GM19467 (cell line): ENCODE data around the gene PSPC1.
"Not testable (repeated sequence)": the region's sequence is repeated elsewhere in the genome, so short reads cannot be mapped to it uniquely, and the experiment has no call there.

Source experiments
- ATAC-seq: cut with Tn5 transposase; IDR thresholded peaks from one replicate; pipeline ENCODE4 v1.9.1; 2021; ENCODE audit warnings: mild to moderate bottlenecking, moderate library complexity; ENCODE audit not compliant: unreplicated experiment

The PSPC1 gene, protein sequence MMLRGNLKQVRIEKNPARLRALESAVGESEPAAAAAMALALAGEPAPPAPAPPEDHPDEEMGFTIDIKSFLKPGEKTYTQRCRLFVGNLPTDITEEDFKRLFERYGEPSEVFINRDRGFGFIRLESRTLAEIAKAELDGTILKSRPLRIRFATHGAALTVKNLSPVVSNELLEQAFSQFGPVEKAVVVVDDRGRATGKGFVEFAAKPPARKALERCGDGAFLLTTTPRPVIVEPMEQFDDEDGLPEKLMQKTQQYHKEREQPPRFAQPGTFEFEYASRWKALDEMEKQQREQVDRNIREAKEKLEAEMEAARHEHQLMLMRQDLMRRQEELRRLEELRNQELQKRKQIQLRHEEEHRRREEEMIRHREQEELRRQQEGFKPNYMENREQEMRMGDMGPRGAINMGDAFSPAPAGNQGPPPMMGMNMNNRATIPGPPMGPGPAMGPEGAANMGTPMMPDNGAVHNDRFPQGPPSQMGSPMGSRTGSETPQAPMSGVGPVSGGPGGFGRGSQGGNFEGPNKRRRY

DNA sequence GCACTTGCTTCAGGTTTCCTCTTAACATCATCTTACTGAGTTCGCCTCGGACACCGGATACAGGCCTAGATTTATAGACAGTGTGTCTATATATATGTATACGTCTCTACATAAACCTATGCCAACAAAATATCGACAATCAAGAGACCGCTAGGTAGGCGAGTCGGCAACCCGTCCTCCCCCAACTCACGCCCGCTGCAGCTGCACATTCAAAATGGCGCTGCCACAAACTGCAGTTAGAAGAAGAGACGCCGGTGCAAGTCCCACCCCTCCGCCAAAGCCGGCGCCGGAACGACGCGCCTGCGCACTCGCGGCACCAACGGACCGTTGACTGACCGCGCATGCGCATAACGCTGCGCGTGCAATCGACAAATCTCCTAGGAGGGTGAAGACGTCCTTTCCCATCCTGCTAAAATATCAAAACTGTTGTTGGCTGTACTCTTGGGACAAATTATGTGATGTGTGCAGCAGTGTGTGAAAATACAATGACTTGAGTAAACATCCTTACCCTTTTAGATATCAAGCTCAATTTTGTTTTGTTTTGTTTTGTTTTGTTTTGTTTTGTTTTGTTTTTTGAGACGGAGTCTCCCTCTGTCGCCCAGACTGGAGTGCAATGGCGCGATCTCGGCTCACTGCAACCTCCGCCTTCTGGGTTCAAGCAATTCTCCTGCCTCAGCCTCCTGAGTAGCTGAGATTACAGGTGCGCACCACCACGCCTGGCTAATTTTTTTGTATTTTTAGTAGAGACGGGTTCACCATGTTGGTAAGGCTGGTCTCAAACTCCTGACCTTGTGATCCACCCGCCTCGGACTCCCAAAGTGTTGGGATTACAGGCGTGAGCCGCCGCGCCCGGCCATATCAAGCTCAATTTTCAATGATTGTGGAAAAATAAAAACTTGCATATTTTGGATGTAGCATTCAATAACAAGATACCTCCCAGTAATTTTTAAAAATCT, at the start of gene PSPC1:
PSPC1 (minus strand) TSS at position 219 of the 956 bp plus-strand sequence; CDS start at position 31, 188 bp downstream.
- ATAC-seq = peak; percentile 83

DNA sequence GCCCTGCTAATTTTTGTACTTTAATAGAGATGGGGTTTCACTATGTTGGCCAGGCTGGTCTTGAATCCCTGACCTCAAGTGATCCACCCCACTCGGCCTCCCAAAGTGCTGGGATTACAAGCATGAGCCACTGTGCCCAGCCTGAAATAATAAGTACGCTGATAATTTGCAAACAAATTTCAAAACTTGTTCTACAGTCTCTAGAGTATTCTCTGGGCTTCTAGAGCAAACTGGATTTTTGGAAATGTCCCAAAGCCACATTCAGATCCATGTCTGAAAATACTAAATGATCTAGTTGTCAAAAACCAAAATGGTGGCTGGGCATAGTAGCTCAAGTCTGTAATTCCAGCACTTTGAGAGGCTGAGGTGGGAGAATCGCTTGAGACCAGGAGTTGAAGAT, 39.9 kb upstream of the PSPC1 start:
- ATAC-seq = no peak

DNA sequence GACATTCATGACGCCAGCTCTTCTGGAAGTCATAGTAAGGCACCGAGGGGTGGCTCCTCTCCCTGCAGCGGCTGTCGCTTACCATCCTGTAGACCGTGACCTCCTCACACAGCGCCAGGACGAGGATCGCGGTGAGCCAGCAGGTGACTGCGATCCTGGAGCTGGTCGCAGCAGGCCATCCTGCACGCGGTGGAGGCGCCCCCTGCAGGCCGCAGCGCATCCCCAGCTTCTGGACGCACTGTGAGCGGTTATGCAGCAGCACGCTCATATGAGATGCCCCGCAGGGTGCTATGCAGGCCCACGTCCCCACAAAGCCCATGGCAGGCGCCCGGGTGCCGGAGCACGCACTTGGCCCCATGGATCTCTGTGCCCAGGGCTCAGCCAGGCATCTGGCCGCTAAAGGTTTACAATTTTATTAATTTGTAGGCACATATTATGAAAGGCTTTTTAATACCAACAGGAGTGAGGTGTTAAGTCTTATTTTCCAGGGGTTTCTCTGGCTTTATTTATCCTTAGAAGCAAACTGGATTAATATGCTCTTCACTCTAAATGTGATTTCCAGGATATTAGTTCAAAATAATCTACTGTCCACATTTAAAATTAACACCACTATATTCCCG, 35.6 kb upstream of the PSPC1 start:
- no peak for ATAC-seq

DNA sequence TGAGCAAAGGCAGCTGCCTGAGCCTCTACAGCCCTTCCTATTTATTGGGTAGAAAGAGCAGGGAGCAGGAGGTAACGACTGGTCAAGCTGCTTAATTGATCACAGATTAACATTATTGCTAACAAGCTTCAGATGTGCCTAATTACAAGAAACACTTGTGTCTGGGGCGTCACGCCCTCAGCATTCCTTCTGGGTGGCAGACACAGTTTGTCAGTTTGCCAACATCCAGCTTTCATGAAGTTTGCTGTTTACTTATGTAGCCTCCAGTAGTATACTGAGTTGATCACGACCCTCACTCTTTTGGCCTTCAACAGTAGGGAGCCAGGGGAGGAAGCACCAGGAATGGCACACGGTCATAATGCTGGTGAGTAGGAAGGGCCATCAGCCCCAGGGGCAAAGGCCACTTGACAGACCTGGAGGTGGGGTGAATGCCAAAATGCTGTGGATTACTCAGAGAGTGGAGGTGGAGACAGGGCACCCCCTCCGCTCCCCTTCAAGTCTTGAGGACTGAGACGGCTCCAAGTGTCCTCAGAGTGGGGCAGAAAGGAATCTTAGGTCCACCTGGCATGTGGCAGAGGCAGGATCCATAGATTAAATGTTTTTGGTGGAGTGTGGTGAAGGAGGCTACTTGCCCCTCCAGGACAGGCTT, 34.9 kb upstream of the PSPC1 start:
- no peak for ATAC-seq

DNA sequence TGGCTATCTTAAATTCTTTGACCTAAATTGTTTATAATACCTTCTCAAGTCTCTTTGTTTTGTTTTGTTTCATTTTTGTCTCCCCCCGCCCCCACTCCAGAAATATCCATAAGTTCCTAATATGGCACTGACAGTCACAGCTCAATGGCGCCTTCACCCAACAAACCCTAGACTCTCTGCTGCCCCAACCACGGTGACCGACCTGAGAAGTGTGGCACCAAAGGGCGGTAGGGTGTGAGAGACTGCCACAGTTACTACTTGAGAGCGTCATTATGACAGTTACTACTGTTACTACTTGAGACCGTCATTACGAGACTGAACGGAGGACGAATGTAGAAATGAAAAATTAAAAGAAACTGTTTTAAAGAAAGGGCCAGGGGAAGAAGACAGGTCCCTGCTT, 34.4 kb upstream of the PSPC1 start:
- ATAC-seq = no peak

DNA sequence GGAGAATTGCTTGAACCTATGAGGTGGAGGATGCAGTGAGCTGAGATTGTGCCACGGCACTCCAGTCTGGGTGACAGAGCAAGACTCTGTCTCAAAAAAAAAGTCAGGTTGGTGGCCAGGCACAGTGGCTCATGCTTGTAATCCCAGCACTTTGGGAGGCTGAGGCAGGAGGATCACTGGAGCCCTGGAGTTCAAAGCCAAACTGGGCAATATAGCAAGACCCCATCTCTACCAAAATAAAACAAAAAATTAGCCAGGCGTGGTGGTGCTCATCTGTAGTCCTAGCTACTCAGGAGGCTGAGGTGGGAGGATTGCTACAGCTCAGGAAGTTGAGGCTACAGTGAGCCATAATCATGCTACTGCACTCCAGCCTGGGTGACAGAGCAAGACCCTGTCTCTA, 33.1 kb upstream of the PSPC1 start:
- not testable (repeated sequence) for ATAC-seq

DNA sequence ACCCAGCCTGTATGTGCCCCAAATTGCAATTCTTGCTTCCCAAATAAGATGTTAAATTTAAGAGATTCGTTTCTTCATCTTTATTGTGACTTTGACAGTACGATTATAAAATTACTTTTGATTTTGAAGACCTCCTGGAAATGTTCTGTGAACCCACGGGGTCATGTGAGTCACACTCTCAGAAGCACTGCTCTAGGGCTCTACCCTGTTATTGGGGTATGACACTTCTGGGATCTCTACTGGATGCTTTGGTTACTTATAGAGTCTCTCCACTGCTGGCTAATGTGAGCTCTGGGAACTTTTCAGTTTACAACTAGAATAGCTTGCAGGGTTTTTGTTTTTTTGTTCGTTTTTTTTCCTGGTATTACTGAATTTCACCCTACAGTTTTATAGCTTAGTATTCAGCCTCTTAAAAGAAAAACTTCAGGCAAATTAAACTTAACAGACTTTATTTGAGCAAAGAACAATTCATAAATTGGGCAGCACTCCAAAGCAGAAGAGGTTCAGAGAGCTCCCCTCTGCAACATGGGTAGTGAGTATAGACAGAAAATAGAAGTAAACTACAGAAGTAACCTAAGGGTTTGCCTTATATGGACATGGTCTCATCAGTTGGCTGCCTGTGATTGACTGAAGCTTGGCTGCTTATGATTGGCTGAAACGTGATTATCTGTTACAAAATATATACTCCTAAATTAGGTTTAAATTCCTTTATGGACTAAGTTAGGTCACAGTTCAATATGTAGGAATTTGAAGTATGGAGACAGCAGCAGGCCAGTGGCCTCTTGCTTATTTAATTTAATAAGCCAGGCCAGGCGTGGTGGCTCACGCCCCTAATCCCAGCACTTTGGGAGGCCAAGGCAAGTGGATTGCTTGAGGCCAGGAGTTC, 28.5 kb upstream of the PSPC1 start:
- no peak for ATAC-seq

DNA sequence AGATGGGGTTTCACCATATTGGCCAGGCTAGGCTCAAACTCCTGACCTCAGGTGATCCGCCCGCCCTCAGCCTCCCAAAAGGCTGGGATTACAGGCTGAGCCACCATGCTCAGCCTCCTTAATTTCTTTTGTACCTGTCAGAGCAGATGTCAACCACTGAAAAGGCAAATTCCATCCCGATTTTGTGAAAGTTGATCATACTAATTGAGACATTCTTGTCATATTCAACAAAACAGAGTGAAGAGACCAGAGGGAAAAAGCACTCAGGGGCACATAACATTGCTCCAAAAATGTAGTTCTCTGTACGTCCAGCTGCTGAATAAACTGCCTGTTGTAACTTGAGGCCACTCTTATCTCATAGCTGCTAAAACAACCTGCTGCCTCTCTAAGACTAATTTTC, 27.4 kb upstream of the PSPC1 start:
- ATAC-seq = no peak

DNA sequence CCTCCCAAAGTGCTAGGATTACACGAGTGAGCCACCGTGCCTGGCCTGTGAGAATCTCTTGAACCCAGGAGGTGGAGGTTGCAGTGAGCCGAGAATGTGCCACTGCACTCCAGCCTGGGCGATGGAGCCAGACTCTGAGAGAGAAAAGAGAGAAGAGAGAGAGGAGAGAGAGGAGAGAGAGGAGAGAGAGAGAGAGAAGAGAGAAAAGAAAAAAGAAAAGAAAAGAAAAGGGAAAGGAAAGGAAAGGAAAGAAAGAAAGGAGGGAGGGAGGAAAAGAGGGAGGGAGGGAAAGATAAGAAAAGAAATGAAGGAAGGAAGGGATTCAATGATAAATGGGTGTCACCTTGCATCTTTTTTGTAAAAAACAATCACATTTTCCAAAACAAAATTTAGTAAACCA, 23.0 kb upstream of the PSPC1 start:
- no peak for ATAC-seq

DNA sequence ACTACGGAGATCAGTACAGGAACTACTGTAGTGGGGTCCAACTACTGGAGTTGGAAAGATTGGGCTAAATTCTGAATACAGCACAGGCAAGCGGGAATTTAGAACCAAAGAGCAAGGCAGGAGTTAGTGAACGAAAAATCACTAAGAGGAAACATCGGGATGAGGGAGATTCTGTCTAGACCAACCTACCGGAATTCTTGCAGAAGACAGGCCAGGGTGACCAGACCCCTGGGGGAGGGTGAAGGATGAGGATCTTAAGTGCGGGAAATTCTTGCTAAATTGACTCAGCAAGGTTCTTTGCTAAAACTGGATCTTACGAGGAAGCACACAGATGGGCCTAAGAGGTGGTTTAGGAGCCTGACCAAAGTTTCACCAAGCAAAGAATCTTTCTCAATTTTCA, 13.2 kb upstream of the PSPC1 start:
- no peak for ATAC-seq

DNA sequence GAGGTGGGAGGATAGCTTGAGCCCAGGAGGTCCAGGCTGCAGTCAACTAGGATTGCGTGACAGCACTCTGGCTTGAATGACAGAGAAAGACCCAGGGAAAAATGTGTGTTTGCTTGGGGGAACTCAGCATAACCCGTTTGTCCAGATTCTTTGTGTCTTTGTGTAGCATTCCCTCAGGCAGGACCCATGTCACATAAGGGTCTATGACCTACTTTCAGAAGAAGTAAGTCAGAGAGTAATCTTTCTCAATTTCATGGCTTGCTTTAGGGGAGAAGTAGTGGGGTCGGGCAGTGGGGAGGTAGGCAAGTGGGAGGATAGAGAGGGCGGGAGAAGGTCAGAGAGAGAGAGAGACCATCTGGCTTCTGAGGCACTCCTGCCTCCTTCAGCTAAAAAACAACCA, 11.9 kb upstream of the PSPC1 start:
- no peak for ATAC-seq

DNA sequence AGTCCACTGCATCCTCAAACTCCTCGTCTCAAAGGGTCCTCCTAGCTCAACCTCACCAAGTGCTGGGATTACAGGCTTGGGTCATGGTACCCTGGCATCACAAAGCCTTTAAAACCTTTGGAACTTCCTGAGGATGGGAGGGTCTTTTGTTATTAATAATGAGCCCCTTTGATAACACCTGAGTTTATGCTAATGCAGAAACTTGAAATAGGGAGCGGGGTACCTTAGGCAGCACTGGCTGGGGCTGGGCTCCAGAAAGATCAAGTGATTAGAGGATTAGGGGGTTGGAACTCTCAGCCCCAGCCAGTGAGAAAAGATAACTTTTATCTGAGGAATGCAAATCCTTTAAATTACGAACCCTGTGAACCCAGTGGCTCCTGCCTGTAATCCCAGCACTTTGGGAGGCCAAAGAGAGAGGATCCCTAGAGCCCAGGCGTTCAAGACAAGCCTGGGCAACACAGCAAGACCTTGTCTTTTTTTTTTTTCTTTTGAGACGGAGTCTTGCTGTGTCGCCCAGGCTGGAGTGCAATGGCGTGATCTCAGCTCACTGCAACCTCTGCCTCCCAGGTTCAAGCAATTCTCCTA, 9.3 kb upstream of the PSPC1 start:
- ATAC-seq = no peak

DNA sequence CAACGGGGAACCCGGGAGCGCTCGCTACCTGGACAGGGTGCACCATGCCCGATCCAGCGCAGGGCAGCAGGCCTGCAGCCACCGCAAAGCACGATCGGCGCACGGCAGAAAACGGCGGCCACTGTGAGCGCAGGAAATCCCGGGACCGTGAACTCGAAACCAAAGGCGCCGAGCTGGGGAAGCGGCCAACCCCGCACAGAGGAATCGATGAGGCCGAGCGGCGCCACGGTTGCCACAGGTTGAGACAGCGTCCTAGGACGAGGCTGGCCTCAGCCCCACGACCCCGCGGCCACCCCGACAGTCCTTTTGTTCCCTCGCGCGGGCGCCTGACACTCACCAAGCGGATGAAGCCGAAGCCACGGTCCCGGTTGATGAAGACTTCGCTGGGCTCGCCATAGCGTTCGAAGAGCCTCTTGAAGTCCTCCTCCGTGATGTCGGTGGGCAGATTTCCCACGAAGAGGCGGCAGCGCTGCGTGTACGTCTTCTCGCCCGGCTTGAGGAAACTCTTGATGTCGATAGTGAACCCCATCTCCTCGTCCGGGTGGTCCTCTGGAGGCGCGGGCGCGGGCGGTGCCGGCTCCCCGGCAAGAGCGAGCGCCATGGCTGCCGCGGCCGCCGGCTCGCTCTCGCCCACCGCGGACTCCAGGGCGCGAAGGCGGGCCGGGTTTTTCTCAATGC, 557 bp downstream of the PSPC1 start:
- peak; percentile 46 for ATAC-seq

DNA sequence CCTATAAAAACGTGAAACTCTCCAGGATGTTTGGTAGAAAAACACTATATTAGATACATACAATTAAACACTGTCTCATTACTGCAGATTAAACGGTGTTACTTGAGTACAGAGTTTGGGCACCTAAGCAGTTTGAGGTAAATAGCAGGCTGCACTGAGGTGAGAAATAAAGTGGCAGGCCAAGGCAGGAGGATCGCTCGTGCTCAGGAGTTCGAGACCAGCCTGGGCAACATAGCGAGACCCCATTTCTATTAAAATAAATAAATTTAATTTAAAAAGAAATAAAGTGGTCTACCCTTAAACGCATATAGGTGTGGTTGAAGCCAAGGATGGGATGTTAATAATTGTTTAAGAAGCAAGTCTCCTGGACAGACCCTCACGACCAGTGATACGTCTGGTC, 1.2 kb downstream of the PSPC1 start:
- no peak for ATAC-seq

DNA sequence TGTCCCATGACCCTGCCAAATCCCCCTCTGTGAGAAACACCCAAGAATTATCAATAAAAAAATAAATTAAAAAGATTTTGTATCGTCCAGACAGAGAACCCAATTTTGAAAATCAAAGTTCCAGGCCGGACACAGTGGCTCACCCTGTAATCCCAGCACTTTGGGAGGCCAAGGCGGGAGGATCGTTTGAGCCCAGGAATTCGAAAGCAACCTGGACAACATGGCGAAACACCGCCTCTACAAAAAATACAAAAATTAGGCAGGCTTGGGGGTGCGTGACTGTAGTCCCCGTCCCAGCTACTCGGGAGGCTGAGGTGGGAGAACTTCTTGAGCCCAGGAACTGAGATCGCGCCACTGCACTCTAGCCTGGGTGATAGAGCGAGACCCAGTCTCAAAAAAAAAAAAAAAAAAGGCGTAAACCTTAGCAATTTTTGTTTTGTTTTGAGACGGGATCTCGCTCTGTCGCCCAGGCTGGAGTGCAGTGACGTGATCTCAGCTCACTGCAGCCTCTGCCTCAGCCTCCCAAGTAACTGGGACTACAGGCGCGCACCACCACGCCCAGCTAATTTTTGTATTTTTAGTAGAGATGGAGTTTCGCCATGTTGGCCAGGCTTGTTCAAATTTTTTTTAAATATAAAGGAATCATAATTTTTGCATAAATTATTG, 1.9 kb downstream of the PSPC1 start:
- ATAC-seq = not testable (repeated sequence)

DNA sequence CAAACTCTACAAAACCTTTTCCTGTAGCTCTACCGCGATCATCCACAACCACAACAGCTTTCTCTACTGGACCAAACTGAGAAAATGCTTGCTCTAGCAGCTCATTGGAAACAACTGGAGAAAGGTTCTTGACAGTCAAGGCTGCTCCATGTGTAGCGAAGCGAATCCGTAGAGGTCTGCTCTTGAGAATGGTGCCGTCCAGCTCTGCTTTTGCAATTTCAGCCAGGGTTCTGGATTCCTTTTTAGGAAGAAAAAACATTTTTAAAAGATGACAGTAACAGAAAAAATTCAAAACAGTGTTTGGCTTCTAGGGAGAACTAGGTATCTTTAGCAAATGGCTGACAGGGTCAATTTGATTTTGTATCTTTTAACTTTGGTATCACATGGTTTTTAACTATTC, 10.4 kb downstream of the PSPC1 start:
- no peak for ATAC-seq

DNA sequence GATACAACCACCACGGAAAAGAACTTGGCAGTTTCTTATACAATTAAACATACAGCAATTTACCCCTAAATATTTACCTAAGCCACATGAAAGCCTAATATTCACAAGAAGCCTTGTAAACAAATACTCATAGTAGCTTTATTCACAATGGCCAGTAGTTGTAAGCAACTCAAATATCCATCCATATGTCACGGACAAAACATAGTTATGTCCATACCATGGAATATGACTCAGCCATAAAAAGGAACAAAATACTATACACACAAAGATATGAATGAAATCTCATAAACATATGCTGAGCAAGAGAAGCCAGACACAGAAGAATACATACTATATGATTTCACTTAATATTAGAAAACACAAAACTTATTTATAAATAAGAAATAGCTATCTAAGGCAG, 12.9 kb downstream of the PSPC1 start:
- no peak for ATAC-seq

DNA sequence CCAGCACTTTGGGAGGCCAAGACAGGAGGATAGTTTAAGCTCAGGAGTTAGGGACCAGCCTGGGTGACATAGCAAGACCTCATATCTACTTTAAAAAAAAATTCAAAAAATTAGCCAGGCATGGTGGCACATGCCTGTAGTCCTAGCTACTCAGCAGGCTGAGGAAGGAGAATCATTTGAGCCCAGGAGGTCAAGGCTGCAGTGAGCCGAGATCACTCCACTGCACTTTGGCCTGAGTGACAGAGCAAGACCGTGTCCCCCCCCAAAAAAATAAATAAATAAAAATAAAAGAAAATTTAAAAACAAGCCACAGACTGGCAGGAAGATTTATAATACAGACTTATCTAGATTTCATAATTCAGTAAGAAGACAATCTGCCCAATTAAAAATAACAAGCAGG, 14.8 kb downstream of the PSPC1 start:
- no peak for ATAC-seq
